ENCODE data around the gene TRMT2A. TPM values are rescaled to one million over a fixed set of nuclear protein-coding genes. Genes with fewer than 3 reads are reported as not detected.

The TRMT2A gene
- total RNA-seq, 1 experiment from 2014 or later = 66.7 TPM

GRCh38 chr22:20129747-20130014 lies 12.7 kb upstream of the TRMT2A start:
- DNase-seq (ENCODE audit: low read depth, low spot score) = no peak
- Histone ChIP-seq H3K27ac (ENCODE audit: low read length) (no peak overlapping the region), H3K4me3 (ENCODE audit: low read depth in 2 of 2, low read length in 2 of 2) (no peak overlapping the region), H3K27me3 (ENCODE audit: control insufficient read depth, insufficient read depth, low read length) (no peaks in the 10 kb centered on the region), H3K4me1 (ENCODE audit: control insufficient read depth, insufficient read depth, low read length) (no peaks in the 10 kb centered on the region; the same call in 1 of the 2 replicates), H3K9me3 (ENCODE audit: control insufficient read depth, insufficient read depth, low read depth, low read length) (no peaks in the 10 kb centered on the region), H3K36me3 (ENCODE audit: control insufficient read depth, insufficient read depth, low read length) (peaks cover 2% of the 10 kb centered on the region; the same call in 1 of the 2 replicates)
- POLR2A ChIA-PET = no interaction called here
- TF ChIP-seq POLR2AphosphoS5 (IDR thresholded peaks at IDR 0.05; ENCODE audit: low read depth, low read length) = no peak
- no peak for TF ChIP-seq REST (IDR thresholded peaks at IDR 0.05; ENCODE audit: insufficient read depth in 1 of 2, low read depth in 2 of 2, low read length in 1 of 2)
- TF ChIP-seq CTCF (IDR thresholded peaks at IDR 0.05) = no peak
- TF ChIP-seq TCF7L2 (IDR thresholded peaks at IDR 0.05; ENCODE audit: low read depth, low read length) = no peak
- TF ChIP-seq SIN3A (IDR thresholded peaks at IDR 0.05; ENCODE audit: borderline replicate concordance, insufficient read depth, low read depth, low read length) = no peak
- BruUV-seq (replicated peaks) = no TSS peak
- in situ Hi-C loops (cut with HindIII; ENCODE audit: low pct_unique_long_range_greater_than_20kb, low sequenced_read_pairs) (no loop called here), intact Hi-C loops (cut with micrococcal nuclease; ENCODE audit: unreplicated experiment) (no loop called here)
- no peak for ATAC-seq
- CTCF ChIA-PET = no interaction called here

GRCh38 chr22:20128902-20129746 lies 12.1 kb upstream of the TRMT2A start:
- BruUV-seq (replicated peaks) = no TSS peak
- Histone ChIP-seq H3K9me3 (ENCODE audit: control insufficient read depth, insufficient read depth, low read depth, low read length) (no peaks in the 10 kb centered on the region), H3K36me3 (ENCODE audit: control insufficient read depth, insufficient read depth, low read length) (peaks cover 2% of the 10 kb centered on the region; the same call in 1 of the 2 replicates), H3K27me3 (ENCODE audit: control insufficient read depth, insufficient read depth, low read length) (no peaks in the 10 kb centered on the region), H3K4me1 (ENCODE audit: control insufficient read depth, insufficient read depth, low read length) (no peaks in the 10 kb centered on the region; the same call in 1 of the 2 replicates), H3K4me3 (ENCODE audit: low read depth in 2 of 2, low read length in 2 of 2) (no peak overlapping the region), H3K27ac (ENCODE audit: low read length) (no peak overlapping the region)
- ChIA-PET CTCF (no interaction called here), POLR2A (no interaction called here)
- in situ Hi-C loops (cut with HindIII; ENCODE audit: low pct_unique_long_range_greater_than_20kb, low sequenced_read_pairs) = no loop called here
- TF ChIP-seq CTCF (IDR thresholded peaks at IDR 0.05) (no peak; the same call in 1 of the 2 replicates), REST (IDR thresholded peaks at IDR 0.05; ENCODE audit: insufficient read depth in 1 of 2, low read depth in 2 of 2, low read length in 1 of 2) (no peak), POLR2AphosphoS5 (IDR thresholded peaks at IDR 0.05; ENCODE audit: low read depth, low read length) (no peak), TCF7L2 (IDR thresholded peaks at IDR 0.05; ENCODE audit: low read depth, low read length) (no peak), SIN3A (IDR thresholded peaks at IDR 0.05; ENCODE audit: borderline replicate concordance, insufficient read depth, low read depth, low read length) (no peak)
- no peak for DNase-seq (ENCODE audit: low read depth, low spot score)
- ATAC-seq = peak; percentile 7; the same call in 1 of the 2 replicates
- intact Hi-C loops (cut with micrococcal nuclease; ENCODE audit: unreplicated experiment) = no loop called here

All from Panc1 (cell line).